Measurements from ENCODE around the gene FUNDC1. TPM values are rescaled to one million over a fixed set of nuclear protein-coding genes. Genes with fewer than 3 reads are reported as not detected.

The FUNDC1 gene
- total RNA-seq, 1 experiment from 2014 or later: 9.8 TPM

GRCh38 chrX:44483965-44484606, 58.6 kb downstream of the FUNDC1 start:
- H3K9me3 ChIP-seq (ENCODE audit: insufficient read depth, low read depth): no peaks in the 10 kb centered on the region
- H2AFZ ChIP-seq: no peak overlapping the region
- H4K20me1 ChIP-seq (ENCODE audit: insufficient read depth): no peaks in the 10 kb centered on the region
- no TSS peak for BruUV-seq (replicated peaks)
- no peak overlapping the region for H3K4me3 ChIP-seq
- ChIA-PET POLR2A (ENCODE audit: unreplicated experiment) (no interaction called here), CTCF (no interaction called here)
- H3F3A ChIP-seq (ENCODE audit: insufficient read depth, low read depth): no peaks in the 10 kb centered on the region
- H3K27ac ChIP-seq: no peak overlapping the region
- H3K36me3 ChIP-seq (ENCODE audit: low read depth): no peaks in the 10 kb centered on the region
- intact Hi-C loops (cut with micrococcal nuclease; ENCODE audit: unreplicated experiment): no loop called here
- no peaks in the 10 kb centered on the region for H3K9me2 ChIP-seq (ENCODE audit: insufficient read depth)
- H3K27me3 ChIP-seq (ENCODE audit: insufficient read depth, low read depth): no peaks in the 10 kb centered on the region
- H3K4me2 ChIP-seq: no peak overlapping the region
- TF ChIP-seq CTCF (conservative IDR thresholded peaks at IDR 0.05) (no peak), EZH2 (IDR thresholded peaks at IDR 0.05; ENCODE audit: low read depth) (no peak)
- peak in 1 of 2 experiments; percentile 34 for DNase-seq
- H3K4me1 ChIP-seq (replicated peaks; ENCODE audit: insufficient read depth): no peaks in the 10 kb centered on the region
- H3K79me2 ChIP-seq (ENCODE audit: low read depth): no peaks in the 10 kb centered on the region

DNA sequence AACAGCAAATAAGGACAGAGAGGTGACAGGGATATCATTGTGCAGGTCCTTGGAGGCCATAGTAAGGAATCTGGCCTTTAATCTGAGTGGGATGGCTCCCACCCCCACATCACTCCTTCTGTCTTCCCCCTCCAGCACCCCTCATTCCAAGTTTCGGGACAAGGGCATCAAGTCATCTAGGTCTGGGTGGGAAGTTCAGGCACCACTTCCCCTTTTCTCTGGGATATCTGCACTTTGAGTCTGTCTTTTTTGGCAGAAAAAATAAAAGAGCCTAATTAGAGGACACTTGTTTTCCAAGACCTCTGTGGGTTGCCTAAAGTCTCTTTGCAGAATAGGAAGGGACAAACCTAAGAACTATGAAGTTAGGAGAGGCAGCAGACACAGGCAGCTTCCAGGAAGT, 60.1 kb downstream of the FUNDC1 start:
- CTCF ChIA-PET: no interaction called here

GRCh38 chrX:44480591-44480990, 62.1 kb downstream of the FUNDC1 start:
- no peaks in the 10 kb centered on the region for H3K4me1 ChIP-seq (replicated peaks; ENCODE audit: insufficient read depth)
- no peak overlapping the region for H2AFZ ChIP-seq
- H3K79me2 ChIP-seq (ENCODE audit: low read depth): no peaks in the 10 kb centered on the region
- H3K9me3 ChIP-seq (ENCODE audit: insufficient read depth, low read depth): no peaks in the 10 kb centered on the region
- no peak overlapping the region for H3K27ac ChIP-seq
- H3K9me2 ChIP-seq (ENCODE audit: insufficient read depth): no peaks in the 10 kb centered on the region
- intact Hi-C loops (cut with micrococcal nuclease; ENCODE audit: unreplicated experiment): no loop called here
- no peaks in the 10 kb centered on the region for H3K36me3 ChIP-seq (ENCODE audit: low read depth)
- BruUV-seq (replicated peaks): no TSS peak
- H3K27me3 ChIP-seq (ENCODE audit: insufficient read depth, low read depth): no peaks in the 10 kb centered on the region
- DNase-seq: no peak
- H3F3A ChIP-seq (ENCODE audit: insufficient read depth, low read depth): no peaks in the 10 kb centered on the region
- no peak overlapping the region for H3K4me3 ChIP-seq
- ChIA-PET POLR2A (ENCODE audit: unreplicated experiment) (no interaction called here), CTCF (no interaction called here)
- TF ChIP-seq CTCF (conservative IDR thresholded peaks at IDR 0.05) (no peak), EZH2 (IDR thresholded peaks at IDR 0.05; ENCODE audit: low read depth) (no peak)
- no peaks in the 10 kb centered on the region for H4K20me1 ChIP-seq (ENCODE audit: insufficient read depth)
- no peak overlapping the region for H3K4me2 ChIP-seq

More for the DNA sequence above, 60.1 kb downstream of the FUNDC1 start:
- H2AFZ ChIP-seq: no peak overlapping the region
- no peaks in the 10 kb centered on the region for H3K36me3 ChIP-seq (ENCODE audit: low read depth)
- H4K20me1 ChIP-seq (ENCODE audit: insufficient read depth): no peaks in the 10 kb centered on the region
- no peak overlapping the region for H3K4me2 ChIP-seq
- no peaks in the 10 kb centered on the region for H3K9me3 ChIP-seq (ENCODE audit: insufficient read depth, low read depth)
- no peaks in the 10 kb centered on the region for H3K4me1 ChIP-seq (replicated peaks; ENCODE audit: insufficient read depth)
- H3K9me2 ChIP-seq (ENCODE audit: insufficient read depth): no peaks in the 10 kb centered on the region
- H3K27me3 ChIP-seq (ENCODE audit: insufficient read depth, low read depth): no peaks in the 10 kb centered on the region
- no peaks in the 10 kb centered on the region for H3K79me2 ChIP-seq (ENCODE audit: low read depth)
- no TSS peak for BruUV-seq (replicated peaks)
- no peak for DNase-seq
- no peak overlapping the region for H3K27ac ChIP-seq
- TF ChIP-seq CTCF (conservative IDR thresholded peaks at IDR 0.05) (no peak), EZH2 (IDR thresholded peaks at IDR 0.05; ENCODE audit: low read depth) (no peak)
- no peaks in the 10 kb centered on the region for H3F3A ChIP-seq (ENCODE audit: insufficient read depth, low read depth)
- intact Hi-C loops (cut with micrococcal nuclease; ENCODE audit: unreplicated experiment): no loop called here
- H3K4me3 ChIP-seq: no peak overlapping the region
- POLR2A ChIA-PET (ENCODE audit: unreplicated experiment): no interaction called here

Measured in PC-9 (cell line).